Hindlimb muscle (tissue), 1 donor: ENCODE measurements around the gene BEAN1. TPM values are rescaled to one million over a fixed set of nuclear protein-coding genes. Genes with fewer than 3 reads are reported as not detected.
"Not testable (repeated sequence)": the region's sequence is repeated elsewhere in the genome, so short reads cannot be mapped to it uniquely, and the experiment has no call there.

Experiments used
- DNase-seq: peaks from one replicate; pipeline ENCODE4 v3.0.0-alpha.2; 2013
- polyA plus RNA-seq: library from polyadenylated mRNA; unstranded; fragments of 120-200 nt; gene quantifications from one replicate; pipeline ENCODE4 v1.2.1, GENCODE V29; 2013; ENCODE audit not compliant: insufficient read length

The BEAN1 gene
- polyA plus RNA-seq, 1 donor: 0.79 TPM

- no peak for DNase-seq
Observed at GRCh38 chr16:66441586-66442375, 14.7 kb downstream of the BEAN1 start.

- DNase-seq: no peak
Observed at GRCh38 chr16:66442502-66443268, 15.6 kb downstream of the BEAN1 start.

GRCh38 chr16:66443269-66443652, 16.2 kb downstream of the BEAN1 start:
- no peak for DNase-seq

GRCh38 chr16:66444049-66444481, 17.0 kb downstream of the BEAN1 start:
- DNase-seq: no peak

- DNase-seq: no peak
Observed at GRCh38 chr16:66446737-66447136, 19.6 kb downstream of the BEAN1 start.

GRCh38 chr16:66447491-66447890, 20.4 kb downstream of the BEAN1 start:
- DNase-seq: no peak

GRCh38 chr16:66451548-66451947, 24.5 kb downstream of the BEAN1 start:
- DNase-seq: no peak

- DNase-seq: not testable (repeated sequence)
Observed at GRCh38 chr16:66453230-66453629, 26.1 kb downstream of the BEAN1 start.

GRCh38 chr16:66454751-66455150, 27.7 kb downstream of the BEAN1 start:
- DNase-seq: no peak

GRCh38 chr16:66455970-66456369, 28.9 kb downstream of the BEAN1 start:
- no peak for DNase-seq

- no peak for DNase-seq
Observed at GRCh38 chr16:66457888-66458287, 30.8 kb downstream of the BEAN1 start.

GRCh38 chr16:66458292-66458691, 31.2 kb downstream of the BEAN1 start:
- DNase-seq: no peak

- no peak for DNase-seq
Observed at GRCh38 chr16:66458853-66459252, 31.8 kb downstream of the BEAN1 start.

GRCh38 chr16:66459878-66460277, 32.8 kb downstream of the BEAN1 start:
- no peak for DNase-seq

GRCh38 chr16:66460703-66461102, 33.6 kb downstream of the BEAN1 start:
- DNase-seq: no peak

GRCh38 chr16:66462912-66463311, 35.8 kb downstream of the BEAN1 start:
- DNase-seq: no peak

- not testable (repeated sequence) for DNase-seq
Observed at GRCh38 chr16:66465946-66466345, 38.9 kb downstream of the BEAN1 start.

GRCh38 chr16:66466636-66467035, 39.5 kb downstream of the BEAN1 start:
- DNase-seq: not testable (repeated sequence)

GRCh38 chr16:66467611-66468010, 40.5 kb downstream of the BEAN1 start:
- DNase-seq: no peak

- no peak for DNase-seq
Observed at GRCh38 chr16:66468321-66468965, 41.3 kb downstream of the BEAN1 start.

GRCh38 chr16:66469291-66469946, 42.3 kb downstream of the BEAN1 start:
- DNase-seq: no peak

GRCh38 chr16:66469947-66470546, 43.0 kb downstream of the BEAN1 start:
- no peak for DNase-seq
